DMS53 treated with DMSO at 0.1 percent for 48 hours (cell line): ENCODE results near the gene TMPRSS4.

Source experiments
- DNase-seq: peaks from one replicate; lab custom pipeline; 2025; ENCODE audit not compliant: unreplicated experiment; lab: John Stamatoyannopoulos, UW

TMPRSS4 gene

DNA sequence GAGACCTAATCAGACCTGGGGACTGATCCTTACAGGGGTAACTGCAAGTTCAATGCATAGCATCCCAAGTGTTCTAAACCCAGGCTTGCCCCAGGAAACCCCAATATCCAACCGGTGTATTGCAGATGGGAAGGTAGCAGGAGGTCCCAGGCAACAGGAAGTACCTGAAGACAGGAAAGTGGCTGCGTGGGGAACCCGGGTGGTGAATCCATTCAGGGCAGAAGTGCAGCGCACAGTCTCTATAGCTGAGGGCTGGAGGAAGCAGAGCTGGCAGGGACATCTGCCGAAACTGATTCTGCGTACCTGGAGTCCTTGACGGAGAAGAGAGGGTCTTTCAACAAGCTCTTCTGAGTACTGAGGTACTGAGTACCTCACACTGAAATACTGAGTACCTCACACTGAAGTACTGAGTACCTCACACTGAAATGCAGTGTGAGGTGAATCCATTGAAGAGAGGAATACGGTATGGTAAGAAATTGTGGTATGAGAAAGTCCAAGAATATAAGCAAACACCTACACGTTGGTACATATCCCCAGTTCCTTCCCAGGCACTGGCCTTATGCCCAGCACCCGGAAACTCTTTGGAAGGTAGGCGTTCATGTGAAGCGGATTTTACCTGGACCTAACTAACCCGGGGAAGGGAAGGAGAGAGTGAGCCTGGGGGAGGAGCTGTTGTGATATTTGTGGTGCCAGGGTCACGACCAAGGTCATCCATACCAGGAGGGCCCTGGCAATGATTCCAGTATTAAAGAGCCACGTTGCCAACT, 55.7 kb downstream of the TMPRSS4 start:
- DNase-seq, result no peak

GRCh38 chr11:118133816-118134215, 56.9 kb downstream of the TMPRSS4 start:
- no peak for DNase-seq

- no peak for DNase-seq
Observed at GRCh38 chr11:118135051-118135795, 58.3 kb downstream of the TMPRSS4 start.

- no peak for DNase-seq
Observed at GRCh38 chr11:118135796-118136165, 58.9 kb downstream of the TMPRSS4 start.

- no peak for DNase-seq
Observed at GRCh38 chr11:118136341-118136740, 59.5 kb downstream of the TMPRSS4 start.

- no peak for DNase-seq
Observed at GRCh38 chr11:118136801-118137200, 59.9 kb downstream of the TMPRSS4 start.

- no peak for DNase-seq
Observed at GRCh38 chr11:118138839-118139420, 62.1 kb downstream of the TMPRSS4 start.

DNA sequence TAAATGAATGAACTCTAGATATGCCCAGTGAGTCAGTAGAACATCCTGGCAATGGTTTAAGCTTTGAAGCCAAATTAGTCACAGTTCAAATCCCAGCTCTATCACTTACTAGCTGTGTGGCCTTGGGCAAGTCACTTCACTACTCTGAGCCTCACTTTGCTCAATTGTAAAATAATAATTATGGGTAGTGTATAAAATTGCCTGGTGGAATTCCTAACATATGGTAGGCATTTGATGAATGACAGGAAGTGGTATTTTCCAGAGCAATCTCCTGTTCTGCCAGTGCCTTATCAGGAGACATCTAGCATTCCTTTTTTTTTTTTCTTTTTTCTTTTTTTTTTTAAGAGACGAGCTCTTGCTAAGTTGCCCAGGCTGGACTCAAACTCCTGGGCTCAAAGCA, 62.7 kb downstream of the TMPRSS4 start:
- no peak for DNase-seq

DNA sequence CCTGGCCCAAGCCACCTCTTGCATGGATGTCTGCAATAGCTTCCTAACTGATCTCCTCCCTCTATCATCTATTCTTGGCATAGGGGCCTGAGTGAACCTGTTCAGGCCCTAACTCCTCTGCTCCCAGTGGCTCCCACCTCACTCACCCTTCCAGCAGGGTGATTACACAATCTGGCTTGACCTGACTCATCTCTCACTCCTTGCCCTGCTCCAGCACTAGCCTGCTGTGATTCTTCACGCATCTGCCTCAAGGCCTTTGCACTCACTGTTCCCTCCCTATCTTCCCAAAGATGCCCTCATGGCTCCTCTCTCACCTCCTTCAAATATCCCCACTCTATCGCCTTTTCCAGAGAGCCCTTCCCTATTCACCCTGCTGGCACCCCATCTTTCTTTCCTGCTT, 65.2 kb downstream of the TMPRSS4 start:
- DNase-seq, result no peak

- DNase-seq, result peak; percentile 71
Observed at GRCh38 chr11:118142809-118143208, 65.9 kb downstream of the TMPRSS4 start.

- no peak for DNase-seq
Observed at GRCh38 chr11:118143661-118144185, 66.8 kb downstream of the TMPRSS4 start.

GRCh38 chr11:118144301-118145268, 67.7 kb downstream of the TMPRSS4 start:
- no peak for DNase-seq

DNA sequence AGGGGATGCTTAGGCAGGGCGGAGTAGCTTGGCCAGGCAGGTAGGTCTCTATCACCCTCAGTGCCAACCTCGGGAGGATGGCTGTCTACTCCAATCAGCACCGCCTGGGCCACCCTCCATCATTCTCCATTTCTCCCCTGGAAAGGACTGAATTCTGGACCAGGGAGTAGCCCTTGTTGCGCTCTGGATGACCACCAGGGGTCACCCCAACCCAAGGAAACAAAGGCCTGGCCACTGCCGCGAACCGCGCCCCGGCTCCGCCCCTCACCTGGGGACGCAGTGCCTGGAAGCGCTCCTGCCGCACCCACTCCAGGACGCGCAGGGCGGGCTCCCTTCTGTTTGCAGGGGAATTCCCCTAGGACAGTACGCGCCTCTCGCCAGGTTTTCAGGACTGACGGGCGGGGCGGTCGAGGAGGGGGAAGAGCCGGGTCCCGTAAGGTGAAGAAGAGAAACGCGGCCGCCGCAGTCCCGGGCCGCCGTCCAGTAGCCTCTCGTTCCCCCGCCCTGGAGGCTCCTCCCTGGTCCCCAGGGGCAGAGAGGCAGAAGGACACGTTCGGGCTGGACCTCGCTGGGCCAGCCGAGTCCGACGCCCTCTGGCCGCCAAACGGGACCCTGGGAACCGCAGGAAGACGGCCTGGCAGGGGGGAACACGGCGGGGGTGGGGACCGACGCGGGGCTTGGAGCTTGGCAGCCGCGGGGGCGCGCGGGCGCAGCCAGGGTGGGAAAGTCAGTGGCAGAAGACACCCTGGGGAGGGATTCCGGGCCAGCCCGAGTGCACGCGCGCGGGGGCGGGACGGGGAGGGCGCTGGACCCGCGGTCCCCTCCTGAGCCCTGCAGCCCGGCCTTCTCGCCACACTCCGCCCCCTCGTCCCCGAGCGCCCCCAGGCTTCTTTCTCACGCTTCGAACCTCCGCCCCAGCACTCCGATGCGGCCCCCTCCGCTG, 68.7 kb downstream of the TMPRSS4 start:
- DNase-seq, result peak; percentile 85

- no peak for DNase-seq
Observed at GRCh38 chr11:118146554-118146953, 69.7 kb downstream of the TMPRSS4 start.

DNA sequence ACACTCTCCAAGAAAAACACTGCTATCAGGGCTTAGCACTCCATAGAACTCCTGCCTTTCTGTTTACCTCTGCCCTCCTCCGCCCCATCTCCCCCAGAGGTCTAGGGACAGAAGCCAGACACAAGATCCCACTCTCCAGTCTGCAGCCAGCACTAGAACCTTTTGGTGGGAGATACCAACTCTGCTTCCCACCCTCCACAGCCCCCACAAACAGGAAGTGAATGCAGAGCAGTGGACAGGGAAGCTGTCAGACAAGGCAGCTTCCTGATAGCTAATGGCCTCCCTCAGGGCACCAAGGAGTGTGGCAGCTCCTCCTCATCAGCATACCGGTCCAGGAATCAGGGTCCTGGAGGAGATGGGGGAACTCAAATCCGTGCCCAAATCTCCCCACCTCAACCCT, 70.6 kb downstream of the TMPRSS4 start:
- no peak for DNase-seq

- DNase-seq, result no peak
Observed at GRCh38 chr11:118148240-118148639, 71.4 kb downstream of the TMPRSS4 start.

DNA sequence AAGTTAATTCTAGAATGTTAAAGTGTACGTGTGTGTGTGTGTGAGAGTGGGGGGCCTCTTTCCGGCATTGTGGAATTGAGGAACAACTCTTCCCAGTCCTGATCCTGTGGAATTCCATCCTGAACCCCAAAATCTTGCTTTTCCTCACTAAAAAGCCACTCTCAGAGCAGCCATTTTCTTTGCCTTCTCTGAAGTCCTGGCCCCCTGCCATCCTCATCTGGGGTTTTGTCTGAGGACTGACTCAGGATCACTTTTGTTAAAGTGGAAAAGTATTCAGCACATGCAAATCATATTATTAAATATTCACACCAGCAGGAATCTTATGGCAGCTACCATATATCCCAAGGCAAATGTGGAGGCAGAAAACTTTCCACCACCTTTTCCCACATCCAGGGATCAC, 72.0 kb downstream of the TMPRSS4 start:
- no peak for DNase-seq

DNA sequence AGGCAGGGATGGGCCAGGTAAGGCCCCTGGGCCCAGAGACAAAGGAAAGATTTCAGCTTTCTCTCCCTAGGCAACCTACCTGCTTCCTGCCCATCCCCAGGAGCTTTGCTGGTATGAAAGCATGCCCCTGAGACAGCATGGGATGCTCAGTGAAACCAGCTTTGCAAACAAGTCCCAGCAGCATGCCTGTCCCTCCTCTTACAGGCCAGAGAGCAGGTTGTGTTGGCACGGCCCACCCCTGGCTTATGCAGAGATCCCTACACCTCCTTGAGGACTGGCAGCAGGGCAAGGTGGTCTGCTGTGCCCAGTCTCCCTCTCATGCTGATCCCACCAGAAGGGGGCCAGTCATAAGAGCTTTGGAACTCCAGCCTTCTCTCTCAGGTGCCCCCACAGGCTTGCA, 72.6 kb downstream of the TMPRSS4 start:
- no peak for DNase-seq

DNA sequence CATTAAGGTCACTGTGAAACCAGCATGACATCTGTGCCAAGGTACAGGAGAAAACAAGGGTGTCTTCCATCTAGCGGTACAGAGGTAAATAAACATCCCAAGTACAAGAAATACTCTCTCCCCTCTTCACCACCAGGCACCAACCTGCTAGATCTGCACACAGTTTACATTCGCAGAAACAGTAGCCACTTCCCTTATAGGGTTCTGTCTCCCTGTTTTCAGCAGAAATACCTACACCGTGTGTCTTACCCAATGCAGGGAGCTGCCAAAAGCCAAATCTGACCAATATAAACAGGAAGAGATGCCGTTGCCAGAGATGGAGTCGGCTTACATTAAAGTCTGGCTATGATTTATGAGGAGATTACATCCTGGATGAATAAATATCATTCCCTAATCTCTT, 74.6 kb downstream of the TMPRSS4 start:
- no peak for DNase-seq
